ENCODE data around the gene FMN1.

Gene FMN1

DNA sequence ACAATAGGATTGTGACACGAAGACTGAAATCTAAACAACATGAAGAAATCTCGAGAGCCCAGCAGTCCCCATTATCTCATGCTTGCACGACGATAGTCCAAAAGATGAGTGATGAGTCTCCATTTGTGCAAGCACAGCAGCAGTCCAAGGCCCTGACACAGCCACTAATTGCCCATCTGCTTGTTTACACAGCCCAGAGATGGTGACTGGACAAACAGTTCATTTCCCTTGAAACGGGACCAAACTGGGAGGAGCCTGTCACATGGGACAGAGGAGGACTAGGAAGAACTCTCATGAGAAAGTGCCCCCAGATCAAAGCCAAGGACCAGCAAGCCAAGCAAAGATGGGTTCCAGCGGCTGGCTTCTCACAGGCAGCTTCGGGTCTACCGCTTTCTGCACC, 355.7 kb downstream of the FMN1 start:
- no peaks in the 10 kb centered on the region for H3K36me3 Mint-ChIP-seq
- ATAC-seq, result no peak
- no peaks in the 10 kb centered on the region for H3K4me1 Mint-ChIP-seq
- H3K27ac Mint-ChIP-seq, result no peak overlapping the region
- H3K4me3 Mint-ChIP-seq, result no peak overlapping the region
- H3K9me3 Mint-ChIP-seq, result no peaks in the 10 kb centered on the region
- no peak for DNase-seq (ENCODE audit: low spot score in 2 of 2)

DNA sequence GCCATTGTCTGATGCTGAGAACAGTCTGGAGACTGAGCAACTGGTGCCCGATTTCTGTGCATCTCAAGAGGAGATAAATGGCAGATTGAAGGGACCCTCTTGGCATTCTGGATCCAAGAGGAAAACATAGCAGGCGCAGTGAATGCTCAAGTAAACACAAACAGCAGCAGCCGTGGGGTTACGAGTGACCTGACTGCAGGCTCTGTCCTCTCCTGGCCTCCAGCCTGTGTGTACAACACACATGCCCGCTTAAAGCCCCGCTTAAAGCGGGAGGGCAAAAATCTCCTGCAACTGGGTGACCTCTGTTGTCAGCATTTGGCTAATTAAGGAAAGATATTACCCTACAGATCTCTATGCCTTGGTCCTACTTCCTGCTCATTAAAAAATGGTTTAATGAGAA, 356.2 kb downstream of the FMN1 start:
- DNase-seq (ENCODE audit: low spot score in 2 of 2), result no peak
- no peak overlapping the region for H3K27ac Mint-ChIP-seq
- ATAC-seq, result no peak
- H3K36me3 Mint-ChIP-seq, result no peaks in the 10 kb centered on the region
- no peak overlapping the region for H3K4me3 Mint-ChIP-seq
- H3K4me1 Mint-ChIP-seq, result no peaks in the 10 kb centered on the region
- no peaks in the 10 kb centered on the region for H3K9me3 Mint-ChIP-seq

DNA sequence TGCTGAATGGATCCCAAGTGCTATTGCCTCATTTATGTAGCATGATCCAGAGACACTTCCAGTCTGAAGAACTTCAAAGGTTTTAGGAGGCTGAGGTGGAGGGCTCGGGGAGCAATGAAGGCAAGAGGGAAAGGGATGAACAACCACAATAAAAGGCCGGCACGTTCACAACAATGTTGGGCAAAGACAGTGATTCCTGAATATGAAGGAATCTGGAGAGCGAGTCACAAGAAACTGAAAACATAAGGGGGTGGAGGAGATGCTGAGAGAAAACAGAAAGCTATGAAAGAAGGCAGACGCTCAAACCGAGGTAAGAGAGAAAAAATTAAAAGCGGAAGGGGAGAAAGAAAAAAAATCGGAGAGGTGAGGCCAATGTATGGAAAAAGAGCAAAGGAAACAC, 356.6 kb downstream of the FMN1 start:
- Mint-ChIP-seq H3K4me3 (no peak overlapping the region), H3K9me3 (no peaks in the 10 kb centered on the region), H3K27ac (no peak overlapping the region), H3K36me3 (no peaks in the 10 kb centered on the region), H3K4me1 (no peaks in the 10 kb centered on the region)
- no peak for DNase-seq (ENCODE audit: low spot score in 2 of 2)
- ATAC-seq, result no peak

DNA sequence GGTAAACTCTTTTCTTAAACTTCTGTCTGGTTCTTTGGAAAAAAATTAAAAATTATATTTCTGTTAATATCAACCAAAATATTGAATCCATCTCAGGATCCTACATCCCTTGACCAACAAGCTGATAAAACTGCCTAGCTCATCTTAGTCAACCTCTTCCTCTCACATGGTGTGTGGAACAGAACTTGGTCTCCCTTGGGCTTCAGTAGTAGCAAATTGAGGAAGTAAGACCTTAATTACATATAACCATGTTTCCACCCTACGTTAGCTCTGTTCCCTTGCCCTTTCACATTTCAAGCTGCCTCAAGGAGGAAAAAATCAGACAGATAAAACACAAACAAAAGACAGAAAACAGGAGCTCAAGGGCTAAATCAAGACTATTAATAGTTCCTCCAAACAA, 360.4 kb downstream of the FMN1 start:
- DNase-seq (ENCODE audit: low spot score in 2 of 2), result no peak
- H3K4me1 Mint-ChIP-seq, result no peaks in the 10 kb centered on the region

DNA sequence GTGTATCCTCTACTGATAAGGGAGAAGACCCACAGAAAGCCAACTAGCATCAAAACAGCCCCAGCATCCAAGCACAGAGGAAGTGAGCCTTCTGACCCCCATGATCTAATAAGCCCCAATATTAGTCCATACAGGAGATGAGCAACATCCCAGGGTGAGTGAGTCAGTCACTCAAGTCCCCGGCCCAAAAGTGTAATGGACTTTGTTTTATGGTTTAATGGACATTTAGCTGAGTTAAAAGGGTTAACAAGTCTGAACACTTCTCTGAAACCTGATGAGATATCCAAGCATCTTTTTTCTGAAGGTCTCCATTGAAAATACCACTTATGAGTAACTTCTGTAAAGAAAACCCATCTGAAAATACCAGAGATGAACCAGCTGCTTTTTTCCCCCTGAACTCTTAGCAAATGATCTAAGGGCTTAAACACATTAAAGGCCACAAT, 361.1 kb downstream of the FMN1 start:
- no peak for ATAC-seq

More for the DNA sequence above, 360.4 kb downstream of the FMN1 start:
- no peak overlapping the region for H3K27ac Mint-ChIP-seq
- H3K36me3 Mint-ChIP-seq, result no peaks in the 10 kb centered on the region
- ATAC-seq, result no peak
- no peaks in the 10 kb centered on the region for H3K9me3 Mint-ChIP-seq
- H3K4me3 Mint-ChIP-seq, result no peak overlapping the region

DNA sequence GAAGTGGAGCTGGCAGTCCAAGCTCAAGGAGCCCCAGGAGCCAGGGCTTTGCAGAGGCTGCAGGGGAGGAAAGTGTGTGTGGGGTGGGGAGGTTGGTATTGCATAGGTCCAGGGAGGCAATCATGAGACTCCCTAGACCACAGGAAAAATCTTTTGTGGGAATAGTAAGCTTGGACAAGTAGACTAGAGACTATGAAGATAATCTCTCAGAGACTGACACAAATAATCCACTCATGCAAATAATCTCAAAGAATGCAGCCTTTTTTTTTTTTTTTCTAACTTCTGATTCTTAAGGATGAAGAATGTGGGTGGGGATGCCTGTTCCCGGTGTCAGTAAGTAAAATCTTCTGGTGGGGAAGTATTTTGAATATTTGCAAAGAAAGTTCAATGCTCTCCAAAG, 363.0 kb downstream of the FMN1 start:
- Mint-ChIP-seq H3K4me3 (no peak overlapping the region), H3K9me3 (no peaks in the 10 kb centered on the region), H3K36me3 (no peaks in the 10 kb centered on the region), H3K4me1 (no peaks in the 10 kb centered on the region), H3K27ac (no peak overlapping the region)
- ATAC-seq, result no peak
- DNase-seq (ENCODE audit: low spot score in 2 of 2), result no peak

More for the DNA sequence above, 361.1 kb downstream of the FMN1 start:
- no peak for DNase-seq (ENCODE audit: low spot score in 2 of 2)
- Mint-ChIP-seq H3K4me3 (no peak overlapping the region), H3K36me3 (no peaks in the 10 kb centered on the region), H3K27ac (no peak overlapping the region), H3K4me1 (no peaks in the 10 kb centered on the region), H3K9me3 (no peaks in the 10 kb centered on the region)

DNA sequence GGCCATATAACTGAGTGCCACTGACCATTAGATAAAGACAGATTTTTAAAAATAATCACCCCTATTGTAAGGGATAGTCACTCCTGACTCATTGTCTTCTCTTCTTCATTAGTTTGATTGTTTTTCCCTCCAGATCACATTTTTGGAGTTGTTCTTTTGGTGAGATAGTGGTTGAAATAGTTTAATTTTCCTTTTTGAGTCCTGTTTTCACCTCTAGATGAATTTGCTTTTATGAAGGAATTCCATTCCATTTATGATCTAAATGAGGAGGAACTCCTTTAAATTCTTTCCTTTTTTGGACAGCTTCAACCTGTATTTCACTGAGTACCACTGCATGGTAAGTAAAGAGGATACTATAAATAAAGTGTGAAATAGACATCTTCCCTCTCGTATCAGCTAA, 364.3 kb downstream of the FMN1 start:
- Mint-ChIP-seq H3K4me3 (no peak overlapping the region), H3K9me3 (no peaks in the 10 kb centered on the region), H3K36me3 (no peaks in the 10 kb centered on the region), H3K27ac (no peak overlapping the region), H3K4me1 (no peaks in the 10 kb centered on the region)
- ATAC-seq (no peak), DNase-seq (ENCODE audit: low spot score in 2 of 2) (no peak)

DNA sequence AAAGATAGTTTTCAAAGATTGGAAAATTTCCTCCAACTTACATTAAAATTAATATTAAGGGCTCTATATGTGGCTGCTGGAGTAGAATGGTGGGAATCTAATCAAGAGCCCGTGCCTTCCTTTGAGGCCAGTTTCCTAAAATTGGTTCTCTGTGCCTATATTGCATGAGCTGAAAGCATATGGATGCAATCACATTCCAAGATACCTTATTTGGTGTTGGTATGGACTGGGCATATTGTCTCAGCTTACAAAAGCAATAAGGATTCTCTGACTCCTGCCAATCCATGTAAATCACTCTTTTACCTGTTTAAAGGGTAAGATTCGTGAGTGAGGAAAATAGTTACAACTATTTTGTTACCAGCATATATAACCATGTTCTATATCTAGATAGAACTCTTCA, 365.1 kb downstream of the FMN1 start:
- ATAC-seq (no peak), DNase-seq (ENCODE audit: low spot score in 2 of 2) (no peak)
- no peak overlapping the region for H3K4me3 Mint-ChIP-seq
- no peak overlapping the region for H3K27ac Mint-ChIP-seq
- H3K9me3 Mint-ChIP-seq, result no peaks in the 10 kb centered on the region
- H3K36me3 Mint-ChIP-seq, result no peaks in the 10 kb centered on the region
- no peaks in the 10 kb centered on the region for H3K4me1 Mint-ChIP-seq

DNA sequence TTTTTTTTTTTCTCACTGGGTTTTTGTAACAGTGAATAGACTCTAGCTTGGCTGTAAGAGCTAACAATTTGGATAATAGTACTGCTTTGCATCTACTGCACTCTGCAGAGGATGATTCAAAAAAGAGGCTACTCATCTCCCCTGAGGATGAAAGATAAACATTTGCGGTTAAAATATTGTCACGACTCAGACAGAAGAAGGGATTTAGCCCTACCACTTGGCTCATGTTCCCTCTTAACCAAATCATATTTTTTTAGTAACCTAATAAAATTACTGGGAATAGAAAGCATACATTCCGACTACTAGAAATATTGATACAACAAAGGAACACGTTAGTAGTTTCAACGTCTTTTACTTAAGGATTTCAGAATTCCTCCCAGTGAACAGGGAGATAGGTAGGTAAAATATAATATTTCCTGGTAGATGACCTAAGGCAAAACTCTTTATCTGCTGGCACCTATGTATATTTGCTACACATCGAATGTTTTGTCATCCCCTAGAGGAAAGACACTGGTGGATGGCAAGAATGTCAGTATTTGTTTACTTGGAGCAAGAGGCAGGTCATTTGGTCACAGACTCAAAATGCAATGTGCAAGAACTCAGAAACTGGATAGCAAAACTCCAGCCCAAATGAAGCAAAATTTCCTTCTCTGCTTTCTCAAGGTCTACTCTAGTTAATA, 365.9 kb downstream of the FMN1 start:
- ATAC-seq, result no peak
- no peaks in the 10 kb centered on the region for H3K4me1 Mint-ChIP-seq
- no peak overlapping the region for H3K4me3 Mint-ChIP-seq
- H3K36me3 Mint-ChIP-seq, result no peaks in the 10 kb centered on the region
- no peak overlapping the region for H3K27ac Mint-ChIP-seq
- no peak for DNase-seq (ENCODE audit: low spot score in 2 of 2)
- no peaks in the 10 kb centered on the region for H3K9me3 Mint-ChIP-seq

DNA sequence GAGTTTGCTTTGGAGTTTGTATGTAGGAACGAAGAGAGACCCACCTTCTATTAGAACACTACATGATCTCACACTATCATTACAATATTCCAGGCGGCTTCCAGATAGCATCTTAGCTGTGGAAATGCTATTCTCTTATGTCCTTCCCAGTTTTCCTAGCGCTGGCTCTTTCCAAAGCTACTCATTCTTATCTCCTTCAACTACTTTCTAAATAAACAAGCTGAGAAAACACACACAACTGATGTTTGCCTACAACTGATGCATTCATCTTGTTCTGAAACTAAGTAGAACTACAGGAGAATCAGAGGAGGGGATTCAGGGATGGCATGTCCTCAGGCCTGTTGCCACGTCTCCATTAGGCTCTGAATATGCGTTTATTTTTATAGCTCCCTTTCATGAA, 367.8 kb downstream of the FMN1 start:
- Mint-ChIP-seq H3K9me3 (no peaks in the 10 kb centered on the region), H3K4me3 (no peak overlapping the region), H3K27ac (no peak overlapping the region), H3K36me3 (no peaks in the 10 kb centered on the region), H3K4me1 (no peaks in the 10 kb centered on the region)
- no peak for ATAC-seq
- DNase-seq (ENCODE audit: low spot score in 2 of 2), result no peak

DNA sequence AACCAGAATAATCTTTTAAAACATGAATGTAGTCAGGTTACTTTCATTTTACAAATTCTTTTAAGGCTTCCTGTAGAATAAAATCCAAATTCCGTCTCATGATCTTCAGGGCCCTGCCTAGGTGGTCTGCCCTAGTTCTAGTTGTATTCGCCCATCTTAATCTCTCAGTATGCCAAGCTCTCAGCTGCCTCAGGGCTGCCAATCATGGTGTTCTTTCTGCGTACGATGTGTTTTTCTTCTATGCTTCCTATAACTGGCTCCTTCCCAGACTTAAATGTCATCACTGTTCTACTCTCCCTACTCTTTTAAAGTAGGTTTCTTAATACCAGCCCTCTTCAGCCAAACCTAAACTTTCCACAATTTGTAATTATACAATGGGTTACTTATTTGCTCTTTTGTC, 369.3 kb downstream of the FMN1 start:
- no peak for DNase-seq (ENCODE audit: low spot score in 2 of 2)
- no peak for ATAC-seq
- H3K4me3 Mint-ChIP-seq, result no peak overlapping the region
- H3K36me3 Mint-ChIP-seq, result no peaks in the 10 kb centered on the region
- no peaks in the 10 kb centered on the region for H3K9me3 Mint-ChIP-seq
- H3K4me1 Mint-ChIP-seq, result no peaks in the 10 kb centered on the region
- no peak overlapping the region for H3K27ac Mint-ChIP-seq

DNA sequence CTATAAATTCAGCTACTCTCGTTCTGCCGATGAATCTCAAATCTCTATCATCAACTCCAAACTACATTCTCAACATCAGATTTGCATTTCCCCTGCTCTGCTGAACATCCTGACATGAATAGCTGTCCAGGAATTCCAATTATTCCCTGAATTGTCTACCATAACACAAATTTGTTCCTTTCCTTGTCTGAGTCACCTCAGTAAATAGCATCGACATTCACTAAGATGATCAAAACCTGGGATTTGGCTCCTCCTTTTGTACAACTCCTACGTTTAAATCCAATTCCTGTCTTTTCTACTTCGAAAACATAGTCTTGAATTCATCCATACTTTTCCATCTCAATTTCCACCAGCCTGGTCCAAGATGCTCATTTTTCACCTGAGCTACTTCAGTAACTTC, 369.7 kb downstream of the FMN1 start:
- Mint-ChIP-seq H3K27ac (no peak overlapping the region), H3K36me3 (no peaks in the 10 kb centered on the region), H3K4me1 (no peaks in the 10 kb centered on the region), H3K9me3 (no peaks in the 10 kb centered on the region), H3K4me3 (no peak overlapping the region)
- no peak for ATAC-seq
- no peak for DNase-seq (ENCODE audit: low spot score in 2 of 2)

DNA sequence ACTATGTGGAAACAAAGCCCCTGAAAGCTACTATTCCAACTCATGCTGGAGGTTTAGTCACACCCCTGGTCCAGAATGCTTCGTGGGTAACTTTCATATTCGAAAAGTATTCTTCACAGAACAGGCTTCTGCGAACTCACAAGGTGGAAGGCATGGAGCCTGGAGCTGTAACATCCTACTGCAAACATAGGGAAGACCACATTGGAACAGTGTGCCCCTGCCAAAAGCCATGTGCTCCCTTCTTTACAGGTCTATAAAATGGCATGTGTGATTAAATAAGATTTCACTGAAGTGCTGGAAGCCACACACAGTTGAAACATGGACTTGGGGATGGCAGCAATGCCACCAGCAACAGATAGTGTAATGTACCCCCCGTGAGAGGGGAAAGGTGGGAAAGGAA, 370.8 kb downstream of the FMN1 start:
- DNase-seq (ENCODE audit: low spot score in 2 of 2) (no peak), ATAC-seq (no peak)
- Mint-ChIP-seq H3K4me3 (no peak overlapping the region), H3K27ac (no peak overlapping the region), H3K4me1 (no peaks in the 10 kb centered on the region), H3K36me3 (no peaks in the 10 kb centered on the region), H3K9me3 (no peaks in the 10 kb centered on the region)

DNA sequence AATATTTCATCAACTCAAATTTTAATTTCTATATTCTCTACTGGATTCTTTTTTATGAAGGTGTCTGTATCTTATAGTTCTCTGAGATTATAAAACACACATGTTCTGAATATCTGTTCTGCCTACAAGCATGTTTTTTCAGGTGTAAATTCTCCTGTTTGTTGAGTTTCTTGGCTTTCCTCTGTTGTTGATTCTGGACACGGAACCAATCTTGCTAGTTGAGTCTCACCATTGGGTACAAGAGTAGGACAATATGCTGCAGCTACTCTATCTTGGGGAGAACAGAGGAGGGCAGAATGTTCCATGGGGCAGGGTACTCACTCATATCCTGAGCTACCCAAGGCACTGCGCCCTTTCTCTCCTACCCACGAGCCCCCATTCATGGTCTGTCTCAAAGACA, 371.8 kb downstream of the FMN1 start:
- ATAC-seq, result no peak
- no peak for DNase-seq (ENCODE audit: low spot score in 2 of 2)
- H3K4me1 Mint-ChIP-seq, result no peaks in the 10 kb centered on the region
- H3K36me3 Mint-ChIP-seq, result no peaks in the 10 kb centered on the region
- no peak overlapping the region for H3K4me3 Mint-ChIP-seq
- no peak overlapping the region for H3K27ac Mint-ChIP-seq
- no peaks in the 10 kb centered on the region for H3K9me3 Mint-ChIP-seq

DNA sequence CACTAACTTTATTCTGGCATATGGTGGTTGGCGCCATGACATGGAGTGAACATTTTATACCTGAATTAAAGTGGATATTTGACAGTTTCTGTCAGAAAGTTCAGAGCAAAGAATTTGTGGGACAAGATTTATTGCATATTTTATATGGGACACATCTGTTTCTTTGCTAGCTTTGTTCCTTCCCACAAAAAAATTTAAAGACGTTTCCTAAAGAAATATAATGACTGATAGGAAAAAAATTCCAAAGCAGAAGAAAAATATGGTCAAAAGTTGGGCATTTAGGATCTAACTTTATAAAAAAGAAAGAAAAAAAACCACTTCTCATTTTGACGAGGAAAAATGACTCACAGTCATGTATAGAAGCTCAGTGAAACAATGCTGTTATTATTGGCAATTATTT, 375.1 kb downstream of the FMN1 start:
- Mint-ChIP-seq H3K27ac (no peak overlapping the region), H3K4me1 (no peaks in the 10 kb centered on the region), H3K36me3 (no peaks in the 10 kb centered on the region), H3K9me3 (no peaks in the 10 kb centered on the region), H3K4me3 (no peak overlapping the region)
- ATAC-seq (no peak), DNase-seq (ENCODE audit: low spot score in 2 of 2) (no peak)

DNA sequence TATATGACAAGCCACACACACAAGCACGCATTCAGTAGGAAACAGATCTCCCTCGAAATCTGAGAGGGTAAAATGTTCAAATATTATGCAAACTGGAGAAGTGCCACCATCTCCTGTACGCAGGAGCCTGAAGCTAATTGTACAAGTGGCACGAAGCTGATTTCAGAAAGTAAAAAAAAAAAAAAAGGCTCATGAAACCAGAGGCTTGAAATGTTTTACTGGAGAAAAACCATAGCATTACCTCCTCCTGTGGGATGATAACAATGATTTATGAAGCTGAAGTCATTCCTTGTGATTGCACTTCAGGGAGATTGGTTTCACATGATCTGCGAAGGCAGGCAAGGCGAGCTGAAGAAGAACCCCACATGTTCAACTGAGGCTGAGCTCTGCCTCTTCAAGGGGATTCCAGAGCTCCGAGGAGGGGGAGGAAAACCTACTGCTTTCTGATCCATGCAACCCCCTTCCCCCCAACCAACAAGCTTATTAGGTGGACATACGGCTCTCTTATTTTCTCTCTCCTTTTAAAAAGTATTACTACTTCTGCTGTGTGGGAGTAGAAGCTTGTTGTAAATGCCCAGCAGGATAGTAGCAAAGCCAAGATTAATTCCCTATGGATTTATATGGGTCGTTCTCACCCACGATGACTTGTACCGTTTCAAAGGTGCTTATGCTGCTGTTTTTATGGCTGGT, 375.6 kb downstream of the FMN1 start:
- Mint-ChIP-seq H3K9me3 (no peaks in the 10 kb centered on the region), H3K36me3 (no peaks in the 10 kb centered on the region), H3K27ac (no peak overlapping the region), H3K4me1 (no peaks in the 10 kb centered on the region), H3K4me3 (no peak overlapping the region)
- ATAC-seq (no peak), DNase-seq (ENCODE audit: low spot score in 2 of 2) (no peak)

Measured in stimulated activated effector memory CD8-positive, alpha-beta T cell treated with anti-CD3 and anti-CD28 coated beads, Interleukin-12 subunit alpha, Interleukin-12 subunit beta, amount 100 ng/mL, for 72 hours (primary cell).